OCI-LY1 (cell line): ENCODE measurements around the gene CSTF1.

ENCODE experiments used
- H2AFZ ChIP-seq: fragments of 200-600 bp; sonication (generic), shearing (Covaris generic); 2 replicates; pipeline ENCODE4 v1.6.0; 2014; ENCODE audit warnings: antibody characterized with exemption, mild to moderate bottlenecking, low read length
- H3F3A ChIP-seq: fragments of 200-600 bp; sonication (generic), shearing (Covaris generic); 2 replicates; pipeline ENCODE4 v1.6.0; 2014; ENCODE audit warnings: mild to moderate bottlenecking, antibody characterized with exemption, low read length, moderate library complexity; ENCODE audit not compliant: insufficient read depth
- H3K27ac ChIP-seq: fragments of 200-600 bp; sonication (generic); 2 replicates; pipeline ENCODE4 v1.5.1; 2014; ENCODE audit warnings: low read length, mixed run types, mild to moderate bottlenecking, low read depth; ENCODE audit not compliant: poor library complexity, severe bottlenecking
- H3K27me3 ChIP-seq: fragments of 200-600 bp; sonication (generic); 2 replicates; pipeline ENCODE4 v1.6.0; 2014; ENCODE audit warnings: antibody characterized with exemption, mild to moderate bottlenecking, low read length, moderate library complexity; ENCODE audit not compliant: insufficient read depth
- H3K36me3 ChIP-seq: fragments of 200-600 bp; sonication (generic); 2 replicates; pipeline ENCODE4 v1.6.1; 2014; ENCODE audit warnings: mild to moderate bottlenecking, antibody characterized with exemption, low read length, moderate library complexity, mixed read lengths; ENCODE audit not compliant: insufficient read depth
- H3K4me1 ChIP-seq: fragments of 200-600 bp; sonication (generic); 2 replicates; pipeline ENCODE4 v1.5.1; 2014; ENCODE audit warnings: mild to moderate bottlenecking, low read length, moderate library complexity; ENCODE audit not compliant: insufficient read depth, severe bottlenecking
- H3K4me2 ChIP-seq: fragments of 200-600 bp; sonication (generic), shearing (Covaris generic); 2 replicates; pipeline ENCODE4 v1.6.1; 2014; ENCODE audit warnings: low read length
- H3K4me3 ChIP-seq: fragments of 200-600 bp; sonication (generic); 2 replicates; pipeline ENCODE4 v1.5.1; 2014; ENCODE audit warnings: low read length, low read depth, mild to moderate bottlenecking, mixed read lengths; ENCODE audit not compliant: poor library complexity, severe bottlenecking
- H3K79me2 ChIP-seq: fragments of 200-600 bp; shearing (Covaris generic); 2 replicates; pipeline ENCODE4 v1.6.1; 2016; ENCODE audit warnings: mixed run types, low read length, mixed read lengths; ENCODE audit not compliant: insufficient read depth
- H3K9ac ChIP-seq: fragments of 200-600 bp; sonication (generic), shearing (Covaris generic); 2 replicates; pipeline ENCODE4 v1.6.1; 2014; ENCODE audit warnings: mild to moderate bottlenecking, low read length, mixed read lengths
- H3K9me2 ChIP-seq: fragments of 200-600 bp; sonication (generic), shearing (Covaris generic); 2 replicates; pipeline ENCODE4 v1.6.1; 2014; ENCODE audit warnings: low read depth, mild to moderate bottlenecking, low read length, mixed read lengths
- H3K9me3 ChIP-seq: fragments of 200-600 bp; shearing (Covaris generic); 2 replicates; pipeline ENCODE4 v1.6.1; 2014; ENCODE audit warnings: low read length, mixed read lengths
- H4K20me1 ChIP-seq: fragments of 200-600 bp; sonication (generic), shearing (Covaris generic); 2 replicates; pipeline ENCODE4 v1.6.0; 2016; ENCODE audit warnings: mild to moderate bottlenecking, low read length; ENCODE audit not compliant: insufficient read depth
- CTCF ChIP-seq: fragments of 200-600 bp; sonication (generic), shearing (Covaris generic); IDR thresholded peaks from 2 replicates; pipeline ENCODE4 v1.5.1; 2017; ENCODE audit warnings: mild to moderate bottlenecking, antibody characterized with exemption, low read length, moderate library complexity, mixed read lengths
- EZH2 ChIP-seq: fragments of 200-600 bp; sonication (generic), shearing (Covaris generic); IDR thresholded peaks from 2 replicates; pipeline ENCODE4 v1.8.0; 2017; ENCODE audit warnings: borderline replicate concordance, mixed run types, mild to moderate bottlenecking, antibody characterized with exemption, low read length, moderate library complexity, mixed read lengths

Gene CSTF1

GRCh38 chr20:56411759-56412472 is 19.5 kb downstream of the CSTF1 start, which contains the start of gene CASS4:
TSS of gene CASS4 (plus strand) at chr20:56412260. CDS start at chr20:56412459, 199 bp downstream.
- Histone ChIP-seq H3F3A (no peaks in the 10 kb centered on the region), H3K36me3 (peaks cover 21% of the 10 kb centered on the region), H3K4me3 (peak within 1 kb of the TSS; percentile 3)

GRCh38 chr20:56412473-56412790 is 20.0 kb downstream of the CSTF1 start:
- peak overlapping the region; percentile 25; the same call in 1 of the 2 replicates for H3K4me2 ChIP-seq
- no peaks in the 10 kb centered on the region for H3K9me2 ChIP-seq
- no peaks in the 10 kb centered on the region for H3K79me2 ChIP-seq
- H3K4me1 ChIP-seq: peaks cover 12% of the 10 kb centered on the region
- no peaks in the 10 kb centered on the region for H3K9me3 ChIP-seq
- H3K36me3 ChIP-seq: peaks cover 16% of the 10 kb centered on the region
- H3F3A ChIP-seq: no peaks in the 10 kb centered on the region
- H3K4me3 ChIP-seq: peak overlapping the region; percentile 3
- no peaks in the 10 kb centered on the region for H4K20me1 ChIP-seq
- no peak overlapping the region for H2AFZ ChIP-seq
- TF ChIP-seq CTCF (no peak), EZH2 (no peak)
- peak overlapping the region; percentile 76 for H3K27ac ChIP-seq
- no peak overlapping the region; the same call in 1 of the 2 replicates for H3K9ac ChIP-seq
- H3K27me3 ChIP-seq: no peaks in the 10 kb centered on the region

More at GRCh38 chr20:56411759-56412472, 19.5 kb downstream of the CSTF1 start, which contains the start of gene CASS4:
- TF ChIP-seq CTCF: no peak
- H2AFZ ChIP-seq: no peak within 1 kb of the TSS
- H3K9me3 ChIP-seq: no peaks in the 10 kb centered on the region
- H3K4me1 ChIP-seq: peaks cover 12% of the 10 kb centered on the region
- no peak within 1 kb of the TSS; the same call in 1 of the 2 replicates for H3K9ac ChIP-seq
- peak within 1 kb of the TSS; percentile 76 for H3K27ac ChIP-seq
- no peaks in the 10 kb centered on the region for H4K20me1 ChIP-seq
- no peaks in the 10 kb centered on the region for H3K9me2 ChIP-seq
- no peaks in the 10 kb centered on the region for H3K27me3 ChIP-seq
- no peaks in the 10 kb centered on the region for H3K79me2 ChIP-seq
- H3K4me2 ChIP-seq: peak within 1 kb of the TSS; percentile 25

- no peaks in the 10 kb centered on the region for H3K79me2 ChIP-seq
- H3K36me3 ChIP-seq: peaks cover 11% of the 10 kb centered on the region; the same call in 1 of the 2 replicates
- H3K4me3 ChIP-seq: no peak overlapping the region
- H3K9me2 ChIP-seq: no peaks in the 10 kb centered on the region
- H3K9me3 ChIP-seq: no peaks in the 10 kb centered on the region
- no peaks in the 10 kb centered on the region for H4K20me1 ChIP-seq
- peaks cover 12% of the 10 kb centered on the region for H3K4me1 ChIP-seq
- no peak overlapping the region for H3K9ac ChIP-seq
- no peaks in the 10 kb centered on the region for H3F3A ChIP-seq
- TF ChIP-seq EZH2: no peak
- no peak for TF ChIP-seq CTCF
- H3K27me3 ChIP-seq: no peaks in the 10 kb centered on the region
- no peak overlapping the region for H3K27ac ChIP-seq
- no peak overlapping the region for H2AFZ ChIP-seq
- H3K4me2 ChIP-seq: no peak overlapping the region
Measured at GRCh38 chr20:56412949-56413348, 20.5 kb downstream of the CSTF1 start.
